GM23338 (cell line): ENCODE results near the gene DRC3.

Experiments used
- EZH2 ChIP-seq: fragments of 200-600 bp; sonication (generic); IDR thresholded peaks from one replicate; pipeline ENCODE4 v1.8.0; 2017; ENCODE audit warnings: antibody characterized with exemption, mild to moderate bottlenecking, low read depth; ENCODE audit not compliant: unreplicated experiment
- JUNB ChIP-seq: IDR thresholded peaks from one replicate; pipeline ENCODE4 v1.6.1; 2016; ENCODE audit warnings: antibody characterized with exemption; ENCODE audit not compliant: unreplicated experiment
- TF ChIP-seq, protein P1 (sequence below), 2 experiments: fragments of 200-600 bp in 1 of 2; sonication (generic) in 1 of 2; conservative IDR thresholded peaks; 2 replicates each; pipeline versions ENCODE4 v1.5.1 to v1.6.1; 2016 to 2017; ENCODE audit warnings: antibody characterized with exemption in 2 of 2, low read depth in 2 of 2, mild to moderate bottlenecking in 2 of 2, moderate library complexity in 1 of 2

DNA sequence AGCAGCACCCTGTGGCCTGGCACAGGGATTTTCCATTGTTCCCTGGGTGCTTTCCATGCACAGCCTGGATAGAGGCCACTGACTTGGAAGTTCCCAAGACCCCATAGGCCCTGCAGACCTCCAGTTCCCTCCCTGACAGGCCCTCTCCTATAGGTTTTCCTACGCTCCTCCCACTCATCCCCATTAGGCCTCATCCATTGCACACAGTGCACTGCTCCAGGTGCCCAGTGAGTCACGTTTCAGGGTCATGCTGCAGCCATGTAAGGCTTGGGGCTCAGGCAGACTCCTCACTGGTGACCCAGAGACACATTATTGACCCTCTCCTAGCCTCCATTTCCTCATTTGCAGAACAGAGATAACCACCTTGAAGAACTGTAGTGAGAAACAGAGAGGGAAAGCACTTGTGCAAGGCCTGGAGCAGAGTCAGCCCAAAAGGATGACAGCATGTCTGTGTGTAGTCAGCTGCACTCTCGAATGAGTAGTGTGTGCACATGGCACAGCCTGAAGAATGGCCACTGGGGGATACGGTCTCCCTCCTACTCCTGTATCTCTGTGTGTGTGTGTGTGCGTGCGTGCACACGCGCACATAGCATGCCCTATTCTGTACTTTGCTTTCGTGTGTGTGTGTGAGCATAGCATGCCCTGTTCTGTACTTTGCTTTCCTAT is 26.8 kb downstream of the DRC3 start:
- TF ChIP-seq JUNB (no peak), EZH2 (no peak)
- TF ChIP-seq, protein P1, sequence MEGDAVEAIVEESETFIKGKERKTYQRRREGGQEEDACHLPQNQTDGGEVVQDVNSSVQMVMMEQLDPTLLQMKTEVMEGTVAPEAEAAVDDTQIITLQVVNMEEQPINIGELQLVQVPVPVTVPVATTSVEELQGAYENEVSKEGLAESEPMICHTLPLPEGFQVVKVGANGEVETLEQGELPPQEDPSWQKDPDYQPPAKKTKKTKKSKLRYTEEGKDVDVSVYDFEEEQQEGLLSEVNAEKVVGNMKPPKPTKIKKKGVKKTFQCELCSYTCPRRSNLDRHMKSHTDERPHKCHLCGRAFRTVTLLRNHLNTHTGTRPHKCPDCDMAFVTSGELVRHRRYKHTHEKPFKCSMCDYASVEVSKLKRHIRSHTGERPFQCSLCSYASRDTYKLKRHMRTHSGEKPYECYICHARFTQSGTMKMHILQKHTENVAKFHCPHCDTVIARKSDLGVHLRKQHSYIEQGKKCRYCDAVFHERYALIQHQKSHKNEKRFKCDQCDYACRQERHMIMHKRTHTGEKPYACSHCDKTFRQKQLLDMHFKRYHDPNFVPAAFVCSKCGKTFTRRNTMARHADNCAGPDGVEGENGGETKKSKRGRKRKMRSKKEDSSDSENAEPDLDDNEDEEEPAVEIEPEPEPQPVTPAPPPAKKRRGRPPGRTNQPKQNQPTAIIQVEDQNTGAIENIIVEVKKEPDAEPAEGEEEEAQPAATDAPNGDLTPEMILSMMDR (conservative IDR thresholded peaks at IDR 0.05; ENCODE audit: low read depth in 2 of 2): no peak
